GM12878 (cell line): ENCODE results near the gene BPNT1. TPM values are rescaled to one million over a fixed set of nuclear protein-coding genes. Genes with fewer than 3 reads are reported as not detected.

Source experiments
- ATAC-seq: fragments of 200-7000 bp; cut with Tn5 transposase; 3 replicates; pipeline ENCODE4 v1.9.1; 2020; ENCODE audit warnings: mild to moderate bottlenecking, moderate library complexity
- BruUV-seq: library from RNA; stranded (reverse); fragments of 400-500 nt; replicated peaks from 2 replicates; lab custom pipeline; 2021; lab: Mats Ljungman, UMichigan
- CTCF ChIA-PET: fragments of 300-600 bp; sonication (Branson Sonifier 250); formaldehyde crosslinking; extraction: SDS; loops from one replicate; lab custom pipeline; 2021; ENCODE audit warnings: inconsistent platforms; lab: Yijun Ruan, JAX
- POLR2A ChIA-PET: fragments of 350-600 bp; formaldehyde crosslinking; extraction: SDS; loops from one replicate; lab custom pipeline; 2021; ENCODE audit warnings: inconsistent platforms; lab: Charles Lee
- RAD21 ChIA-PET: fragments of 300-600 bp; sonication (Branson Sonifier 250); formaldehyde crosslinking; loops from one replicate; lab custom pipeline; 2023; ENCODE audit warnings: antibody characterized with exemption; ENCODE audit not compliant: unreplicated experiment; lab: Charles Lee
- SMC1A ChIA-PET: fragments of 300-600 bp; sonication (Branson Sonifier 250); formaldehyde crosslinking; loops from one replicate; lab custom pipeline; 2023; ENCODE audit not compliant: unreplicated experiment, uncharacterized antibody; lab: Charles Lee
- DNase-seq: peaks from one replicate; pipeline ENCODE4 v3.0.0-alpha.2; 2011; ENCODE audit warnings: low read depth, low spot score
- FAIRE-seq: peaks from 3 replicates; lab custom pipeline; 2011; peaks lifted over from hg19 to GRCh38; lab: Jason Lieb, UNC
- H2AFZ ChIP-seq: 2 replicates; pipeline ENCODE4 v1.6.0; 2011; ENCODE audit warnings: low read depth, low read length, control low read depth; ENCODE audit not compliant: control insufficient read depth
- H3K27ac ChIP-seq: 2 replicates; pipeline ENCODE4 v1.5.1; 2011; ENCODE audit warnings: control low read depth; ENCODE audit not compliant: control insufficient read depth, insufficient read depth
- H3K27me3 ChIP-seq, 2 experiments: replicated peaks in 1 of 2; 2 replicates each; pipeline versions ENCODE4 v1.6.0 to v1.6.1; 2011; ENCODE audit warnings: low read length in 1 of 2; ENCODE audit not compliant: control insufficient read depth in 2 of 2, insufficient read depth in 2 of 2
- H3K36me3 ChIP-seq, 2 experiments: 2 replicates each; pipeline ENCODE4 v1.5.1; 2011; ENCODE audit warnings: low read length in 1 of 2; ENCODE audit not compliant: control insufficient read depth in 2 of 2, insufficient read depth in 2 of 2
- H3K4me1 ChIP-seq: 2 replicates; pipeline ENCODE4 v1.6.1; 2011; ENCODE audit warnings: mild to moderate bottlenecking, low read length, moderate library complexity, mixed read lengths; ENCODE audit not compliant: control insufficient read depth, insufficient read depth
- H3K4me2 ChIP-seq: 2 replicates; pipeline ENCODE4 v1.6.0; 2011; ENCODE audit warnings: control low read depth; ENCODE audit not compliant: control insufficient read depth, insufficient read depth
- H3K4me3 ChIP-seq: fragments of 200-600 bp; sonication (generic); 2 replicates; pipeline ENCODE4 v1.5.1; 2016
- H3K79me2 ChIP-seq: 2 replicates; pipeline ENCODE4 v1.6.0; 2011; ENCODE audit warnings: low read length; ENCODE audit not compliant: control insufficient read depth, insufficient read depth
- H3K9ac ChIP-seq: 2 replicates; pipeline ENCODE4 v1.8.0; 2011; ENCODE audit warnings: low read length, control low read depth, mixed read lengths; ENCODE audit not compliant: control insufficient read depth, insufficient read depth
- H3K9me3 ChIP-seq: replicated peaks from 3 replicates; pipeline ENCODE4 v1.5.1; 2011; ENCODE audit warnings: mild to moderate bottlenecking, low read length; ENCODE audit not compliant: control insufficient read depth, insufficient read depth
- H4K20me1 ChIP-seq: 2 replicates; pipeline ENCODE4 v1.6.0; 2011; ENCODE audit not compliant: control insufficient read depth, insufficient read depth
- ATF2 ChIP-seq: IDR thresholded peaks from 2 replicates; pipeline ENCODE4 v1.6.1; 2012; ENCODE audit warnings: low read length, inconsistent platforms
- CBFB ChIP-seq: IDR thresholded peaks from 2 replicates; pipeline ENCODE4 v1.6.1; 2016; ENCODE audit warnings: antibody characterized with exemption, low read depth
- CBX3 ChIP-seq: fragments of 200-600 bp; sonication (generic); IDR thresholded peaks from 2 replicates; pipeline ENCODE4 v1.6.1; 2016; ENCODE audit warnings: low read depth, borderline replicate concordance
- CTCF ChIP-seq, 3 experiments: IDR thresholded peaks in 2 of 3; conservative IDR thresholded peaks in 1 of 3; 2 replicates each; pipeline ENCODE4 v1.5.1; 2011; ENCODE audit warnings: low read depth in 3 of 3, low read length in 3 of 3, mild to moderate bottlenecking in 3 of 3, control low read depth in 2 of 3, moderate library complexity in 2 of 3, inconsistent platforms in 1 of 3, mixed read lengths in 1 of 3; ENCODE audit not compliant: control insufficient read depth in 2 of 3, insufficient read depth in 1 of 3; ENCODE audit errors: extremely low read depth in 1 of 3
- E2F4 ChIP-seq: IDR thresholded peaks from 2 replicates; pipeline ENCODE4 v1.6.1; 2012; ENCODE audit warnings: low read depth, low read length, improper control_type of control experiment
- E2F8 ChIP-seq: fragments of 450-650 bp; IDR thresholded peaks from 2 replicates; pipeline ENCODE4 v1.6.1; 2018; ENCODE audit warnings: mild to moderate bottlenecking, low read depth, moderate library complexity; ENCODE audit not compliant: partially characterized antibody
- ELK1 ChIP-seq: IDR thresholded peaks from 2 replicates; pipeline ENCODE4 v1.6.1; 2012; ENCODE audit warnings: low read depth, low read length, improper control_type of control experiment
- FOXM1 ChIP-seq: IDR thresholded peaks from 2 replicates; pipeline ENCODE4 v1.6.1; 2012; ENCODE audit warnings: low read depth, mild to moderate bottlenecking, inconsistent platforms, low read length, moderate library complexity
- HCFC1 ChIP-seq: fragments of 150-350 bp; IDR thresholded peaks from 2 replicates; pipeline ENCODE4 v1.6.1; 2014; ENCODE audit warnings: low read length
- HDGF ChIP-seq: fragments of 450-650 bp; IDR thresholded peaks from 2 replicates; pipeline ENCODE4 v1.6.1; 2016; ENCODE audit warnings: antibody characterized with exemption
- KLF5 ChIP-seq: fragments of 450-650 bp; IDR thresholded peaks from 2 replicates; pipeline ENCODE4 v1.6.1; 2014; ENCODE audit warnings: mild to moderate bottlenecking; ENCODE audit not compliant: partially characterized antibody
- NKRF ChIP-seq: fragments of 450-650 bp; conservative IDR thresholded peaks from 2 replicates; pipeline ENCODE4 v1.6.1; 2017; ENCODE audit warnings: mild to moderate bottlenecking, moderate library complexity
- WRNIP1 ChIP-seq: IDR thresholded peaks from 2 replicates; pipeline ENCODE4 v1.6.1; 2011; ENCODE audit warnings: low read depth, low read length, improper control_type of control experiment, borderline replicate concordance
- YBX1 ChIP-seq: fragments of 450-650 bp; IDR thresholded peaks from 2 replicates; pipeline ENCODE4 v1.6.1; 2016; ENCODE audit warnings: antibody characterized with exemption
- WGBS: methylation state at CpG from one replicate; pipeline ENCODE4 v1.1.6; 2016; ENCODE audit warnings: low lambda C conversion rate; ENCODE audit not compliant: insufficient replicate concordance, insufficient coverage; ENCODE audit errors: missing lambda C conversion rate; 5-methylcytosine and 5-hydroxymethylcytosine counted together
- in situ Hi-C: fragments of 300-500 bp; cut with MboI; formaldehyde crosslinking; loops from 9 replicates; pipeline ENCODE4 v1.14.3; 2018; ENCODE audit warnings: mixed read lengths
- intact Hi-C: fragments of 100-400 bp; cut with micrococcal nuclease; formaldehyde crosslinking; loops from one replicate; pipeline ENCODE4 v1.14.2; 2022; ENCODE audit not compliant: unreplicated experiment
- polyA plus RNA-seq, 11 experiments: library from polyadenylated mRNA; depleted of rRNA in 4 of 11; unstranded in 6 of 11; stranded (reverse) in 5 of 11; fragments of >200 nt; fragmentation: Nextera tagmentation in 4 of 11; fragmentation: Illumina TruSeq in 1 of 11; extraction: Ambion mirVana in 4 of 11; extraction: Trizol in 1 of 11; gene quantifications; 1 replicate in 1 of 11; 2 replicates in 10 of 11; pipeline versions ENCODE4 v1.2.1 to v1.2.3, GENCODE V29; 2011 to 2016; ENCODE audit warnings: inconsistent platforms in 2 of 11, missing spikeins in 2 of 11, low read depth in 1 of 11
- total RNA-seq, 4 experiments: library from RNA; depleted of rRNA in 3 of 4; stranded (reverse); fragments of >200 nt in 3 of 4; fragmentation: Illumina TruSeq in 1 of 4; extraction: Trizol in 1 of 4; gene quantifications; 2 replicates each; pipeline versions ENCODE4 v1.2.1 to v1.2.3, GENCODE V29; 2013 to 2021

BPNT1 gene
- total and polyA plus RNA-seq, 10 of the 15 experiments (the other 5 are each of a cell fraction or from before 2014, with no cell fraction given): 35.5 to 78.4 (median 45.4) TPM

- peaks cover 3 to 31% of the 10 kb centered on the region in 2 experiments for H3K36me3 ChIP-seq
- H3K27me3 ChIP-seq: no peaks in the 10 kb centered on the region
- CTCF ChIA-PET: interaction anchor here (0.6 kb wide), 1 partner anchor 79 kb away, joined by 3 read pairs; no protein-coding TSS in a partner anchor
- TF ChIP-seq HDGF (no peak), FOXM1 (no peak), WRNIP1 (no peak), CTCF (IDR thresholded peaks at IDR 0.05 in 2 of 3, conservative IDR thresholded peaks at IDR 0.05 in 1 of 3; ENCODE audit: control insufficient read depth in 2 of 3, extremely low read depth in 1 of 3, insufficient read depth in 1 of 3, low read depth in 3 of 3, low read length in 3 of 3) (no peak), CBFB (no peak), ATF2 (no peak), E2F8 (no peak), E2F4 (no peak), ELK1 (no peak), HCFC1 (no peak), KLF5 (no peak), CBX3 (no peak), NKRF (no peak), YBX1 (no peak)
Observed at GRCh38 chr1:220032911-220033310, 56.7 kb downstream of the BPNT1 start.

More at GRCh38 chr1:220032911-220033310, 56.7 kb downstream of the BPNT1 start:
- no peak overlapping the region for H2AFZ ChIP-seq
- H3K79me2 ChIP-seq: peaks cover 14% of the 10 kb centered on the region
- ChIA-PET SMC1A (no interaction called here), POLR2A (interaction anchor here (1.0 kb wide), 1 partner anchor 27 kb away, joined by 3 read pairs; no protein-coding TSS in a partner anchor), RAD21 (no interaction called here)
- H3K27ac ChIP-seq: no peak overlapping the region
- H4K20me1 ChIP-seq: no peaks in the 10 kb centered on the region
- H3K9ac ChIP-seq: no peak overlapping the region
- H3K4me1 ChIP-seq: no peaks in the 10 kb centered on the region
- no peak for ATAC-seq
- FAIRE-seq: no peak
- BruUV-seq: no TSS peak
- no peak overlapping the region for H3K4me2 ChIP-seq
- H3K4me3 ChIP-seq: no peak overlapping the region
- no peaks in the 10 kb centered on the region for H3K9me3 ChIP-seq
- intact Hi-C loops (no loop called here), in situ Hi-C loops (no loop called here)
- WGBS: 96% methylated on average over 2 of the region's 3 CpGs
- no peak for DNase-seq
